ENCODE results near the gene DMXL1.
A peak's percentile ranks its signal among the peaks of the same experiment; 100 is the strongest.

The DMXL1 gene

GRCh38 chr5:119076080-119076479, 5.2 kb downstream of the DMXL1 start:
- no peak for TF ChIP-seq CTCF (IDR thresholded peaks at IDR 0.05; ENCODE audit: low read depth, low read length)
- Histone ChIP-seq H3K4me3 (ENCODE audit: low read length) (no peak overlapping the region), H3K4me1 (ENCODE audit: low read length) (peaks cover 32% of the 10 kb centered on the region), H2AFZ (ENCODE audit: low read depth, low read length) (no peak overlapping the region), H4K20me1 (ENCODE audit: insufficient read depth, low read length) (peaks cover 35% of the 10 kb centered on the region), H3K79me2 (ENCODE audit: low read length) (peaks cover 95% of the 10 kb centered on the region), H3K9me3 (ENCODE audit: insufficient read depth, low read length) (no peaks in the 10 kb centered on the region), H3K4me2 (ENCODE audit: low read length) (0 out of 2 replicates have a peak overlapping the region, but pooled peaks have one; percentile 15), H3K36me3 (replicated peaks; ENCODE audit: low read depth, low read length) (no peaks in the 10 kb centered on the region), H3K9ac (ENCODE audit: low read length) (no peak overlapping the region), H3K27me3 (ENCODE audit: low read depth, low read length) (no peaks in the 10 kb centered on the region), H3K27ac (ENCODE audit: low read length) (no peak overlapping the region)

GRCh38 chr5:119077444-119077843, 6.6 kb downstream of the DMXL1 start:
- H3K4me2 ChIP-seq (ENCODE audit: low read length): no peak overlapping the region
- peaks cover 94% of the 10 kb centered on the region for H3K79me2 ChIP-seq (ENCODE audit: low read length)

GRCh38 chr5:119078071-119078846, 7.4 kb downstream of the DMXL1 start:
- H3K27ac ChIP-seq (ENCODE audit: low read length): no peak overlapping the region
- H3K4me2 ChIP-seq (ENCODE audit: low read length): no peak overlapping the region
- no peak overlapping the region for H2AFZ ChIP-seq (ENCODE audit: low read depth, low read length)
- no peak overlapping the region for H3K9ac ChIP-seq (ENCODE audit: low read length)
- H3K9me3 ChIP-seq (ENCODE audit: insufficient read depth, low read length): no peaks in the 10 kb centered on the region
- H3K36me3 ChIP-seq (replicated peaks; ENCODE audit: low read depth, low read length): no peaks in the 10 kb centered on the region
- peaks cover 94% of the 10 kb centered on the region for H3K79me2 ChIP-seq (ENCODE audit: low read length)
- H3K4me3 ChIP-seq (ENCODE audit: low read length): no peak overlapping the region
- no peak for TF ChIP-seq CTCF (IDR thresholded peaks at IDR 0.05; ENCODE audit: low read depth, low read length)
- no peak for TF ChIP-seq EZH2phosphoT487 (IDR thresholded peaks at IDR 0.05; ENCODE audit: low read depth)
- no peaks in the 10 kb centered on the region for H3K27me3 ChIP-seq (ENCODE audit: low read depth, low read length)
- peaks cover 29% of the 10 kb centered on the region for H3K4me1 ChIP-seq (ENCODE audit: low read length)
- H4K20me1 ChIP-seq (ENCODE audit: insufficient read depth, low read length): peaks cover 52% of the 10 kb centered on the region

More at GRCh38 chr5:119077444-119077843, 6.6 kb downstream of the DMXL1 start:
- Histone ChIP-seq H4K20me1 (ENCODE audit: insufficient read depth, low read length) (peaks cover 44% of the 10 kb centered on the region), H2AFZ (ENCODE audit: low read depth, low read length) (no peak overlapping the region), H3K4me1 (ENCODE audit: low read length) (peaks cover 32% of the 10 kb centered on the region), H3K9ac (ENCODE audit: low read length) (no peak overlapping the region), H3K27ac (ENCODE audit: low read length) (no peak overlapping the region), H3K9me3 (ENCODE audit: insufficient read depth, low read length) (no peaks in the 10 kb centered on the region), H3K4me3 (ENCODE audit: low read length) (no peak overlapping the region), H3K36me3 (replicated peaks; ENCODE audit: low read depth, low read length) (no peaks in the 10 kb centered on the region), H3K27me3 (ENCODE audit: low read depth, low read length) (no peaks in the 10 kb centered on the region)
- no peak for TF ChIP-seq EZH2phosphoT487 (IDR thresholded peaks at IDR 0.05; ENCODE audit: low read depth)
- TF ChIP-seq CTCF (IDR thresholded peaks at IDR 0.05; ENCODE audit: low read depth, low read length): no peak

- Histone ChIP-seq H3K9me3 (ENCODE audit: insufficient read depth, low read length) (no peaks in the 10 kb centered on the region), H3K36me3 (replicated peaks; ENCODE audit: low read depth, low read length) (no peaks in the 10 kb centered on the region), H3K27me3 (ENCODE audit: low read depth, low read length) (no peaks in the 10 kb centered on the region), H3K9ac (ENCODE audit: low read length) (no peak overlapping the region), H2AFZ (ENCODE audit: low read depth, low read length) (no peak overlapping the region), H3K4me1 (ENCODE audit: low read length) (peaks cover 30% of the 10 kb centered on the region), H3K4me2 (ENCODE audit: low read length) (no peak overlapping the region), H3K27ac (ENCODE audit: low read length) (no peak overlapping the region), H3K4me3 (ENCODE audit: low read length) (no peak overlapping the region), H3K79me2 (ENCODE audit: low read length) (peaks cover 94% of the 10 kb centered on the region), H4K20me1 (ENCODE audit: insufficient read depth, low read length) (peaks cover 58% of the 10 kb centered on the region)
- TF ChIP-seq CTCF (IDR thresholded peaks at IDR 0.05; ENCODE audit: low read depth, low read length): no peak
- TF ChIP-seq EZH2phosphoT487 (IDR thresholded peaks at IDR 0.05; ENCODE audit: low read depth): no peak
These were observed 8.0 kb downstream of the DMXL1 start for GRCh38 chr5:119078861-119079260.

Data from OCI-LY3 (cell line).